PC-3 (cell line): ENCODE data around the gene TFG.

Source experiments
- EZH2 ChIP-seq: fragments of 300-600 bp; sonication (generic); IDR thresholded peaks from one replicate; pipeline ENCODE4 v1.6.1; 2017; ENCODE audit warnings: antibody characterized with exemption, mild to moderate bottlenecking, low read length; ENCODE audit not compliant: unreplicated experiment
- TF ChIP-seq, protein P1 (sequence below): fragments of 300-600 bp; sonication (generic); conservative IDR thresholded peaks from 2 replicates; pipeline ENCODE4 v1.5.1; 2017; ENCODE audit warnings: antibody characterized with exemption, low read depth, mild to moderate bottlenecking, low read length

DNA sequence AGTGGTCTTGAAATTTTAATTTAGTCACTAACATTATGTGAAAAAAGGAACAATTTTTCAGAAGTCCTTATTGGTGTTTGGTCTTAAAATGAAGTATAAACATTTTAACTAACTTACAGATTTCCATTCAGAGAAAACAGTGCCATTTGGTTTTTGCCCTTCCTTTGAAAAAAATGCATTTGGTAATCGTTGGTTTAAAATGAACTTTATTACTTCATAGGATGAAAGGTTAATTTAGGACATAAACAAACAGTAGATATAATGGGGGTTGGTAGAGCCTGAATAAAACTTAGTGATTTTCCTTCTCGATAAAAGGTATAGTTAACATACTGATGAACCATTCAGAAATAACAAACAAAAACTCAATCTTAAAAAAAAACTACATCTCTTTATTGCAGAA, 39.7 kb downstream of the TFG start:
- TF ChIP-seq, protein P1, sequence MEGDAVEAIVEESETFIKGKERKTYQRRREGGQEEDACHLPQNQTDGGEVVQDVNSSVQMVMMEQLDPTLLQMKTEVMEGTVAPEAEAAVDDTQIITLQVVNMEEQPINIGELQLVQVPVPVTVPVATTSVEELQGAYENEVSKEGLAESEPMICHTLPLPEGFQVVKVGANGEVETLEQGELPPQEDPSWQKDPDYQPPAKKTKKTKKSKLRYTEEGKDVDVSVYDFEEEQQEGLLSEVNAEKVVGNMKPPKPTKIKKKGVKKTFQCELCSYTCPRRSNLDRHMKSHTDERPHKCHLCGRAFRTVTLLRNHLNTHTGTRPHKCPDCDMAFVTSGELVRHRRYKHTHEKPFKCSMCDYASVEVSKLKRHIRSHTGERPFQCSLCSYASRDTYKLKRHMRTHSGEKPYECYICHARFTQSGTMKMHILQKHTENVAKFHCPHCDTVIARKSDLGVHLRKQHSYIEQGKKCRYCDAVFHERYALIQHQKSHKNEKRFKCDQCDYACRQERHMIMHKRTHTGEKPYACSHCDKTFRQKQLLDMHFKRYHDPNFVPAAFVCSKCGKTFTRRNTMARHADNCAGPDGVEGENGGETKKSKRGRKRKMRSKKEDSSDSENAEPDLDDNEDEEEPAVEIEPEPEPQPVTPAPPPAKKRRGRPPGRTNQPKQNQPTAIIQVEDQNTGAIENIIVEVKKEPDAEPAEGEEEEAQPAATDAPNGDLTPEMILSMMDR = no peak
- TF ChIP-seq EZH2 = no peak
